ENCODE data around the gene CDC14A. TPM values are rescaled to one million over a fixed set of nuclear protein-coding genes. Genes with fewer than 3 reads are reported as not detected.

The CDC14A gene
- total RNA-seq, 1 experiment from 2014 or later = 3.4 TPM

DNA sequence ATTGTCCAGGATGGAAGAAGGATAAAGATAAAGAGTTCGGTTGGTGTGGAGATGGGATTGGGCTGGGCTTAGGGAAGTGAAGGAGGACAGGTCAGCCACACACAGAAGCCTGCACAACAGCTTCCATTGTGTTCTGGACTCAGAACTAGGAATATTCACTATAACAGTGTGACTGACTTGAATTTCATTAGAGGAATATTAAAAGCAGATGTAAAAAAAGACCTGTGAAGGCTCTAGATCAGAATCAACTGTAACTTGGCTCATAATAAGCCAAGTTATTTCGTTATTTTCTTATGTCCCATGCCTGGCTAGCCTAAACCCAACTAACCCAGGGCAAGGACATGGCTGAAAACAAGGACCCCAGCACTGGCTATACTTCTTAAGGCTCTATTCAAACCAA is 129.0 kb downstream of the CDC14A start:
- CTCF ChIA-PET = no interaction called here
- POLR2A ChIA-PET (ENCODE audit: unreplicated experiment) = no interaction called here
- Histone ChIP-seq H3K27me3 (ENCODE audit: low read length) (no peaks in the 10 kb centered on the region), H3F3A (ENCODE audit: low read length, unreplicated experiment) (no peaks in the 10 kb centered on the region), H3K4me3 (ENCODE audit: low read length) (no peak overlapping the region), H3K9me2 (replicated peaks; ENCODE audit: low read length) (no peaks in the 10 kb centered on the region), H3K27ac (ENCODE audit: low read length) (no peak overlapping the region), H3K4me1 (ENCODE audit: insufficient read depth, low read length) (no peaks in the 10 kb centered on the region), H3K9me3 (ENCODE audit: low read length) (no peaks in the 10 kb centered on the region), H3K4me2 (ENCODE audit: low read length) (no peak overlapping the region), H3K36me3 (ENCODE audit: low read depth, low read length) (no peaks in the 10 kb centered on the region), H2AFZ (ENCODE audit: low read length) (no peak overlapping the region), H4K20me1 (ENCODE audit: low read length) (no peaks in the 10 kb centered on the region), H3K79me2 (ENCODE audit: low read length) (no peaks in the 10 kb centered on the region), H3K9ac (ENCODE audit: low read length) (no peak overlapping the region)
- no peak for ATAC-seq
- no TSS peak for BruUV-seq (replicated peaks)
- no peak for TF ChIP-seq EZH2 (IDR thresholded peaks at IDR 0.05; ENCODE audit: low read length, unreplicated experiment)
- DNase-seq = no peak
- intact Hi-C loops (cut with micrococcal nuclease) = no loop called here

DNA sequence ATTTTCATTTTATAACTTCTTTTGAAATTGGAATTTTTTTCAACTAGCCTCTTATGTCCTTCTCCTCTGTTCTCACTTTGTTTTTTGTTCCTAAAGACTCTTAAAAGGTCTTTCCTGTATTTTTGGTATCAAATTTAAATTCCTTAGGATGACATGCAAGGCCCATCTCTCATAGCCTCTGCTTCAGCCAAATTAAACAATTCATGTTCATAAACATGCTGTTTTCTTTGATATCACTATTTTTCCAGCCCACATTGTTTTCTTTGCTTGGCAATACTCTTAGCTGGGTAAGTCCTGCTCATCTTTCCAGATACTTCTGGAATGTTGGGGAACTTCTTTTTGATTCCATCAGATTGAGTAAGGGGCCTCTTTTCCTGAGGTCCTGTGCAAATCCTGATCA is 129.9 kb downstream of the CDC14A start:
- intact Hi-C loops (cut with micrococcal nuclease) = no loop called here
- Histone ChIP-seq H3K27ac (ENCODE audit: low read length) (no peak overlapping the region), H3K9ac (ENCODE audit: low read length) (no peak overlapping the region), H3K4me2 (ENCODE audit: low read length) (no peak overlapping the region), H3K9me2 (replicated peaks; ENCODE audit: low read length) (no peaks in the 10 kb centered on the region), H3K36me3 (ENCODE audit: low read depth, low read length) (no peaks in the 10 kb centered on the region), H4K20me1 (ENCODE audit: low read length) (no peaks in the 10 kb centered on the region), H2AFZ (ENCODE audit: low read length) (no peak overlapping the region), H3K27me3 (ENCODE audit: low read length) (no peaks in the 10 kb centered on the region), H3K79me2 (ENCODE audit: low read length) (no peaks in the 10 kb centered on the region), H3F3A (ENCODE audit: low read length, unreplicated experiment) (no peaks in the 10 kb centered on the region), H3K4me1 (ENCODE audit: insufficient read depth, low read length) (no peaks in the 10 kb centered on the region), H3K9me3 (ENCODE audit: low read length) (no peaks in the 10 kb centered on the region), H3K4me3 (ENCODE audit: low read length) (no peak overlapping the region)
- DNase-seq (no peak), ATAC-seq (no peak)
- no peak for TF ChIP-seq EZH2phosphoT487 (IDR thresholded peaks at IDR 0.05; ENCODE audit: borderline replicate concordance, low read length)
- no peak for TF ChIP-seq EZH2 (IDR thresholded peaks at IDR 0.05; ENCODE audit: low read length, unreplicated experiment)
- TF ChIP-seq, protein P1, sequence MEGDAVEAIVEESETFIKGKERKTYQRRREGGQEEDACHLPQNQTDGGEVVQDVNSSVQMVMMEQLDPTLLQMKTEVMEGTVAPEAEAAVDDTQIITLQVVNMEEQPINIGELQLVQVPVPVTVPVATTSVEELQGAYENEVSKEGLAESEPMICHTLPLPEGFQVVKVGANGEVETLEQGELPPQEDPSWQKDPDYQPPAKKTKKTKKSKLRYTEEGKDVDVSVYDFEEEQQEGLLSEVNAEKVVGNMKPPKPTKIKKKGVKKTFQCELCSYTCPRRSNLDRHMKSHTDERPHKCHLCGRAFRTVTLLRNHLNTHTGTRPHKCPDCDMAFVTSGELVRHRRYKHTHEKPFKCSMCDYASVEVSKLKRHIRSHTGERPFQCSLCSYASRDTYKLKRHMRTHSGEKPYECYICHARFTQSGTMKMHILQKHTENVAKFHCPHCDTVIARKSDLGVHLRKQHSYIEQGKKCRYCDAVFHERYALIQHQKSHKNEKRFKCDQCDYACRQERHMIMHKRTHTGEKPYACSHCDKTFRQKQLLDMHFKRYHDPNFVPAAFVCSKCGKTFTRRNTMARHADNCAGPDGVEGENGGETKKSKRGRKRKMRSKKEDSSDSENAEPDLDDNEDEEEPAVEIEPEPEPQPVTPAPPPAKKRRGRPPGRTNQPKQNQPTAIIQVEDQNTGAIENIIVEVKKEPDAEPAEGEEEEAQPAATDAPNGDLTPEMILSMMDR (conservative IDR thresholded peaks at IDR 0.05; ENCODE audit: low read depth, low read length) = no peak
- POLR2A ChIA-PET (ENCODE audit: unreplicated experiment) = no interaction called here
- no TSS peak for BruUV-seq (replicated peaks)
- CTCF ChIA-PET = no interaction called here

DNA sequence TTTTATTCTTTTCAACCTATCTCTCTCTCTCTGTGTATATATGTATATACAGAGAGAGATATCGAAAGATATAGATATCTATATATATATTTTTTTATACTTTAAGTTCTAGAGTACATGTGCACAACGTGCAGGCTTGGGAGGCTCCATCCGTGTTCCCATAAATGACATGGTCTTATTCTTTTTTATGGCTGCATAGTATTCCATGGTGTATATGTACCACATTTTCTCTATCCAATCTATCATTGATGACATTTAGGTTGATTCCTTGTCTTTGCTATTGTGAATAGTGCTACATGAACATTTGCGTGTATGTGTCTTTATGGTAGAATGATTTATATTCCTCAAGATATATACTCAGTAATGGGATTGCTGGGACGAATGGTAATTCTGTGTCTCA is 130.4 kb downstream of the CDC14A start:
- no peaks in the 10 kb centered on the region for H3F3A ChIP-seq (ENCODE audit: low read length, unreplicated experiment)
- ChIA-PET POLR2A (ENCODE audit: unreplicated experiment) (no interaction called here), CTCF (no interaction called here)
- no peak overlapping the region for H3K27ac ChIP-seq (ENCODE audit: low read length)
- H4K20me1 ChIP-seq (ENCODE audit: low read length) = no peaks in the 10 kb centered on the region
- H3K9me3 ChIP-seq (ENCODE audit: low read length) = no peaks in the 10 kb centered on the region
- H3K27me3 ChIP-seq (ENCODE audit: low read length) = no peaks in the 10 kb centered on the region
- no peak overlapping the region for H3K9ac ChIP-seq (ENCODE audit: low read length)
- no peaks in the 10 kb centered on the region for H3K9me2 ChIP-seq (replicated peaks; ENCODE audit: low read length)
- H3K4me1 ChIP-seq (ENCODE audit: insufficient read depth, low read length) = no peaks in the 10 kb centered on the region
- ATAC-seq = no peak
- no peak for DNase-seq
- no peak for TF ChIP-seq EZH2phosphoT487 (IDR thresholded peaks at IDR 0.05; ENCODE audit: borderline replicate concordance, low read length)
- TF ChIP-seq, protein P1 (conservative IDR thresholded peaks at IDR 0.05; ENCODE audit: low read depth, low read length) = no peak
- no peak overlapping the region for H3K4me3 ChIP-seq (ENCODE audit: low read length)
- intact Hi-C loops (cut with micrococcal nuclease) = no loop called here
- no TSS peak for BruUV-seq (replicated peaks)
- no peaks in the 10 kb centered on the region for H3K36me3 ChIP-seq (ENCODE audit: low read depth, low read length)
- no peak overlapping the region for H2AFZ ChIP-seq (ENCODE audit: low read length)
- H3K79me2 ChIP-seq (ENCODE audit: low read length) = no peaks in the 10 kb centered on the region
- no peak overlapping the region for H3K4me2 ChIP-seq (ENCODE audit: low read length)
